Left lung (tissue), 10 donors: ENCODE data around the gene EYA4. TPM values are rescaled to one million over a fixed set of nuclear protein-coding genes. Genes with fewer than 3 reads are reported as not detected.

ENCODE experiments used
- ATAC-seq: fragments of 200-7000 bp; cut with Tn5 transposase; one replicate; pipeline ENCODE4 v1.9.1; 2020; ENCODE audit warnings: moderate library complexity
- DNase-seq, 4 donors: peaks; one replicate each; pipeline ENCODE4 v3.0.0-alpha.2; 2013 to 2020
- H3K27ac ChIP-seq, 2 donors: fragments of 200-600 bp; sonication (generic) in 1 of 2; one replicate each; pipeline versions ENCODE4 v1.5.0 to v1.8.0; 2020 to 2021
- H3K27me3 ChIP-seq, 2 donors: fragments of 200-600 bp; sonication (generic) in 1 of 2; one replicate each; pipeline versions ENCODE4 v1.5.0 to v1.8.0; 2020 to 2021
- H3K36me3 ChIP-seq, 2 donors: fragments of 200-600 bp; sonication (generic) in 1 of 2; one replicate each; pipeline versions ENCODE4 v1.5.0 to v1.8.0; 2020 to 2021
- H3K4me1 ChIP-seq, 2 donors: fragments of 200-600 bp; one replicate each; pipeline ENCODE4 v1.8.0; 2021
- H3K4me3 ChIP-seq, 2 donors: fragments of 200-600 bp; sonication (generic) in 1 of 2; one replicate each; pipeline versions ENCODE4 v1.5.0 to v1.8.0; 2020 to 2021; ENCODE audit warnings: mild to moderate bottlenecking in 1 of 2
- H3K9me3 ChIP-seq, 2 donors: fragments of 200-600 bp; sonication (generic) in 1 of 2; one replicate each; pipeline versions ENCODE4 v1.5.0 to v1.8.0; 2020 to 2021
- intact Hi-C, 2 donors: fragments of 100-400 bp; cut with DNase I; formaldehyde crosslinking; loops; one replicate each; pipeline versions ENCODE4 v1.11.2 to v1.14.2; 2022
- polyA plus RNA-seq, 6 donors: library from polyadenylated mRNA; unstranded; fragments of 120-200 nt; gene quantifications; one replicate each; pipeline ENCODE4 v1.2.1, GENCODE V29; 2013; ENCODE audit not compliant: insufficient read length in 6 of 6
- total RNA-seq, 2 donors: library from RNA; stranded (reverse); fragmentation: NEBNext Ultra II Directional; extraction: Animal tissue kit (Norgen Biotek cat#: 25700); gene quantifications; one replicate each; pipeline ENCODE4 v1.2.1, GENCODE V29; 2021
- TF ChIP-seq, protein P1 (sequence below), 2 donors: fragments of 200-600 bp; sonication (generic) in 1 of 2; IDR thresholded peaks; one replicate each; pipeline versions ENCODE4 v1.5.0 to v1.8.0; 2021; ENCODE audit warnings: antibody characterized with exemption in 2 of 2
- donor health status: DM: no; HTN: yes; CAD: no.
- donor health status: DM: no; HTN: no; CAD: no.

Gene EYA4
- total and polyA plus RNA-seq, 8 donors = 1.0 to 9.8 (median 8.4) TPM

- TF ChIP-seq, protein P1, sequence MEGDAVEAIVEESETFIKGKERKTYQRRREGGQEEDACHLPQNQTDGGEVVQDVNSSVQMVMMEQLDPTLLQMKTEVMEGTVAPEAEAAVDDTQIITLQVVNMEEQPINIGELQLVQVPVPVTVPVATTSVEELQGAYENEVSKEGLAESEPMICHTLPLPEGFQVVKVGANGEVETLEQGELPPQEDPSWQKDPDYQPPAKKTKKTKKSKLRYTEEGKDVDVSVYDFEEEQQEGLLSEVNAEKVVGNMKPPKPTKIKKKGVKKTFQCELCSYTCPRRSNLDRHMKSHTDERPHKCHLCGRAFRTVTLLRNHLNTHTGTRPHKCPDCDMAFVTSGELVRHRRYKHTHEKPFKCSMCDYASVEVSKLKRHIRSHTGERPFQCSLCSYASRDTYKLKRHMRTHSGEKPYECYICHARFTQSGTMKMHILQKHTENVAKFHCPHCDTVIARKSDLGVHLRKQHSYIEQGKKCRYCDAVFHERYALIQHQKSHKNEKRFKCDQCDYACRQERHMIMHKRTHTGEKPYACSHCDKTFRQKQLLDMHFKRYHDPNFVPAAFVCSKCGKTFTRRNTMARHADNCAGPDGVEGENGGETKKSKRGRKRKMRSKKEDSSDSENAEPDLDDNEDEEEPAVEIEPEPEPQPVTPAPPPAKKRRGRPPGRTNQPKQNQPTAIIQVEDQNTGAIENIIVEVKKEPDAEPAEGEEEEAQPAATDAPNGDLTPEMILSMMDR (IDR thresholded peaks at IDR 0.05) = no peak
- ATAC-seq (no peak), DNase-seq (no peak)
- H3K27me3 ChIP-seq = no peaks in the 10 kb centered on the region
- intact Hi-C loops = no loop called here
- no peaks in the 10 kb centered on the region for H3K4me1 ChIP-seq
- H3K4me3 ChIP-seq = no peak overlapping the region
- no peak overlapping the region for H3K27ac ChIP-seq
- H3K36me3 ChIP-seq = no peaks in the 10 kb centered on the region
- H3K9me3 ChIP-seq = no peaks in the 10 kb centered on the region
Measured at GRCh38 chr6:133227344-133227743, 13.8 kb upstream of the EYA4 start.

GRCh38 chr6:133230052-133230451 is 11.1 kb upstream of the EYA4 start:
- no peak for DNase-seq

GRCh38 chr6:133235221-133235620 is 5.9 kb upstream of the EYA4 start:
- no peak for ATAC-seq
- intact Hi-C loops = no loop called here

More at GRCh38 chr6:133230052-133230451, 11.1 kb upstream of the EYA4 start:
- intact Hi-C loops = no loop called here
- H3K9me3 ChIP-seq = no peaks in the 10 kb centered on the region
- no peak for ATAC-seq
- H3K36me3 ChIP-seq = no peaks in the 10 kb centered on the region
- H3K27ac ChIP-seq = no peak overlapping the region
- H3K4me1 ChIP-seq = no peaks in the 10 kb centered on the region
- no peak overlapping the region for H3K4me3 ChIP-seq
- no peaks in the 10 kb centered on the region for H3K27me3 ChIP-seq
- TF ChIP-seq, protein P1 (IDR thresholded peaks at IDR 0.05) = no peak

GRCh38 chr6:133236932-133237331 is 4.2 kb upstream of the EYA4 start:
- TF ChIP-seq, protein P1 (IDR thresholded peaks at IDR 0.05) = no peak

More at GRCh38 chr6:133235221-133235620, 5.9 kb upstream of the EYA4 start:
- DNase-seq = no peak
- Histone ChIP-seq H3K4me3 (no peak overlapping the region), H3K27ac (no peak overlapping the region), H3K9me3 (no peaks in the 10 kb centered on the region), H3K27me3 (peaks cover 0 to 18% of the 10 kb centered on the region in 2 donors), H3K4me1 (no peaks in the 10 kb centered on the region), H3K36me3 (no peaks in the 10 kb centered on the region)
- TF ChIP-seq, protein P1 (IDR thresholded peaks at IDR 0.05) = no peak

GRCh38 chr6:133240511-133241085 is 559 bp upstream of the EYA4 start:
- Histone ChIP-seq H3K27ac (no peak overlapping the region), H3K9me3 (no peaks in the 10 kb centered on the region), H3K36me3 (no peaks in the 10 kb centered on the region), H3K4me1 (peaks cover 5 to 10% of the 10 kb centered on the region in 2 donors), H3K4me3 (peak overlapping the region; percentile 18 to 32), H3K27me3 (peaks cover 53 to 72% of the 10 kb centered on the region in 2 donors)
- DNase-seq = peak in 3 of 4 donors; percentile 27 to 65 (median 35)
- TF ChIP-seq, protein P1 (IDR thresholded peaks at IDR 0.05) = no peak
- intact Hi-C loops = no loop called here
- ATAC-seq = no peak

More at GRCh38 chr6:133236932-133237331, 4.2 kb upstream of the EYA4 start:
- intact Hi-C loops = no loop called here
- DNase-seq (peak in 1 of 4 donors; percentile 9), ATAC-seq (no peak)
- Histone ChIP-seq H3K36me3 (no peaks in the 10 kb centered on the region), H3K27me3 (peaks cover 17 to 35% of the 10 kb centered on the region in 2 donors), H3K4me1 (peaks cover 5 to 7% of the 10 kb centered on the region in 2 donors), H3K4me3 (no peak overlapping the region), H3K9me3 (no peaks in the 10 kb centered on the region), H3K27ac (no peak overlapping the region)
